ENCODE data around the gene OCSTAMP.

The OCSTAMP gene

DNA sequence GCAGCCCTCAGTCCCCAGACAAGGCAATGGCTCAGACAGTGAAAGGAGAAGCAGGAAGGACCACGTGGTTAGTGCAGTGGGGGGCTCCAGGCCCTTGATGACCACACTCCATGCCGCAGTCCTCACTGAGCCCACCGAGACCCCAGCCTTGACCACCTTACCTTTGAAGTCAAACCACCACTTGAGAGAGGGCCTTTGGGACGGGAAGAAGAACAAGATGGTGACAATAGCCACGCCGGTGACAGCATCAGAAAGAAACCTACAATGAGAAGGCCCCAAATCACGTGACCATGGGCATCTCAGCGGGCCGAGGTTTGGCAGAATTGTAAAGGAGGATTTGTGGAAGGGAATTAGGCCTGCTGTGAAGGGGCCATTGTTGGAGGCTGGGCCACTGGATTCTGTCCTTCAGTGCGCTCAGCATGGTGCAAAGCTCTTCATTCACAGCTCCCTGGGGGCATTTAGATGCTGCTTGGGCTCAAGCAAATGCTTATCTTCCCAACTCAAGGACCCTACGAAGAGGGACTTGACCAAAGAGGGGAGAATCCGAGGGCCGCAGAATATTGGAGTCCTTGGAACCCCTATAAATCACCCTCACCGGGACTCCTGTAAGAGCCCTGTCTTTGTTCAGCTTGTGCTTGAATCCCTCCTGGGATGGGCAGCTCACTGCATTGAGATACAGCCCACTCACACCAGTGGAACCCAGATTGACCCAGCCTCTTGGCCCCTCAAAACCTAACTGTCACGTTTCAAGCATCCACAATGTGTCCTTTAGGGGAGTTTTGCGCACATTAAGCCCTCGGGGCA, 33.2 kb upstream of the OCSTAMP start:
- Histone ChIP-seq H3K4me3 (ENCODE audit: low read length) (no peak overlapping the region), H3K27me3 (replicated peaks; ENCODE audit: control insufficient read depth, insufficient read depth, low read length) (no peaks in the 10 kb centered on the region), H3K36me3 (ENCODE audit: control insufficient read depth, insufficient read depth, low read length, severe bottlenecking) (no peaks in the 10 kb centered on the region), H3K9ac (ENCODE audit: low read length) (no peak overlapping the region), H3K4me1 (ENCODE audit: control insufficient read depth, insufficient read depth, low read length) (peaks cover 8% of the 10 kb centered on the region), H3K9me3 (ENCODE audit: control insufficient read depth, low read length) (no peaks in the 10 kb centered on the region)
- no peak for DNase-seq (ENCODE audit: low read depth)

DNA sequence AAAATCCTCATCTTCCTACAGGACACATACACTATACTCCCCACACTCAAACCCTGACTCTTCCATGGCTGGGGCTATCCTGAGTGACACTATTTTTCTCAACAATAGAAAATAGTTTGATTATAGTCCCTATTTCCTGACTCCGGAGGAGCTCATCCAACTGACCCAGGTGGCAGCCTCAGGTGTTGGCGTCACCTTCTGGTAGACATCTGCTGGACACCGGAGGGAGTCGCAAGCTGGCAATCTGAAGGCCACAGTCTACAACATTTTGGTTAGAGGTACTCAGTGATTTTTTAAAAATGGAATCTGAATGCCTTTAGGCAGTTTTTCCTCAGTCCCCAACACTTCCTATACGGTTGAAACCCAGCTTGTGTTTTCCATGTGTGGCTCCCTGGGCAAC, 32.2 kb upstream of the OCSTAMP start:
- Histone ChIP-seq H3K4me3 (ENCODE audit: low read length) (no peak overlapping the region), H3K27me3 (replicated peaks; ENCODE audit: control insufficient read depth, insufficient read depth, low read length) (no peaks in the 10 kb centered on the region), H3K36me3 (ENCODE audit: control insufficient read depth, insufficient read depth, low read length, severe bottlenecking) (no peaks in the 10 kb centered on the region), H3K9ac (ENCODE audit: low read length) (no peak overlapping the region), H3K9me3 (ENCODE audit: control insufficient read depth, low read length) (no peaks in the 10 kb centered on the region), H3K4me1 (ENCODE audit: control insufficient read depth, insufficient read depth, low read length) (peaks cover 8% of the 10 kb centered on the region)
- no peak for DNase-seq (ENCODE audit: low read depth)

DNA sequence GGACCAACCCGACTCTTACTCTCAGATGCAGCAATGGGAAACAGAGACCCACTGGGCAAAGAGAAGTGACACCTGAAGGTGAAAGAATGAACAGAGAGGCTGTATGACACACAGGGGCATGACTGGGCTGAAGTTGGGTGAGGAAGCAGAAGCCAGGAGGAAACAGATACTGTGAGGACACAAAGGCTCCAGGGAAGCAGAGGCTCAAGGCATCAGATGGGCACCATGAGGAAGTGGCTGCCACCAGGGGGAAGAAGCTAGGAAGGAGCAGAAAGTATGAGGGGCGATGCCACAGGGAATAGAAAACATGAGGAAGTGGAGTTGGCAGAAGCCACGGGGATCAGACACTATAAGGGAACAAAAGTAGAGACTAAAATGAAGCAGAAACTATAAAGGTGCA, 30.9 kb upstream of the OCSTAMP start:
- Histone ChIP-seq H3K36me3 (ENCODE audit: control insufficient read depth, insufficient read depth, low read length, severe bottlenecking) (no peaks in the 10 kb centered on the region), H3K9me3 (ENCODE audit: control insufficient read depth, low read length) (no peaks in the 10 kb centered on the region), H3K9ac (ENCODE audit: low read length) (no peak overlapping the region), H3K4me3 (ENCODE audit: low read length) (no peak overlapping the region), H3K4me1 (ENCODE audit: control insufficient read depth, insufficient read depth, low read length) (peaks cover 8% of the 10 kb centered on the region), H3K27me3 (replicated peaks; ENCODE audit: control insufficient read depth, insufficient read depth, low read length) (no peaks in the 10 kb centered on the region)
- DNase-seq (ENCODE audit: low read depth): no peak

DNA sequence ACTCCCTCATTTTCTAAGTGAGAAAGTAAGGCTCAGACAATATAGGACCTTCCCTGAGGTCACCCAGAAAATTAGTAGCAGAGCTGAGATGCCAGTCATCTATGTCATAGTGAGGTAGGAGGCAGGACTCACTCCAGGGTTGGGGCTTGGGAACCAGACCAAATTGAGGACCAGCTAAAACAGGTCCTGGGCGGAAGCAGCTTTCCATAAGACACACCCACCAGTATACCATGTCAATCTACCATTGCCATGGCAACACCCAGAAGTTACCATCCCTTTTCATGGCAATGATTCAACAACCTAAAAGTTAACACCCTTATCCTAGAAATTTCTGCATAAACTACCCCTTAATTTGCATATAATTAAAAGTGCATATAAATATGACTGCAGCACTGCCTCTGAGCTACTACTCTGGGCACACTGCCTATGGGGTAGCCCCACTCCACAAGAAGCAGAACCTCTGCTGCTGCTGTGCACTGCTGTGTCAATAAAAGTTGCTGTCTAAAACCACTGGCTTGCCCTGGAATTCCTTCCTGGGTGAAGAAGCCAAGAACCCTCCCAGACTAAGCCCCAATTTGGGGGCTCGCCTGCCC, 30.3 kb upstream of the OCSTAMP start:
- Histone ChIP-seq H3K36me3 (ENCODE audit: control insufficient read depth, insufficient read depth, low read length, severe bottlenecking) (no peaks in the 10 kb centered on the region), H3K27me3 (replicated peaks; ENCODE audit: control insufficient read depth, insufficient read depth, low read length) (no peaks in the 10 kb centered on the region), H3K9ac (ENCODE audit: low read length) (no peak overlapping the region), H3K4me1 (ENCODE audit: control insufficient read depth, insufficient read depth, low read length) (peaks cover 8% of the 10 kb centered on the region), H3K9me3 (ENCODE audit: control insufficient read depth, low read length) (no peaks in the 10 kb centered on the region), H3K4me3 (ENCODE audit: low read length) (no peak overlapping the region)
- no peak for DNase-seq (ENCODE audit: low read depth)

DNA sequence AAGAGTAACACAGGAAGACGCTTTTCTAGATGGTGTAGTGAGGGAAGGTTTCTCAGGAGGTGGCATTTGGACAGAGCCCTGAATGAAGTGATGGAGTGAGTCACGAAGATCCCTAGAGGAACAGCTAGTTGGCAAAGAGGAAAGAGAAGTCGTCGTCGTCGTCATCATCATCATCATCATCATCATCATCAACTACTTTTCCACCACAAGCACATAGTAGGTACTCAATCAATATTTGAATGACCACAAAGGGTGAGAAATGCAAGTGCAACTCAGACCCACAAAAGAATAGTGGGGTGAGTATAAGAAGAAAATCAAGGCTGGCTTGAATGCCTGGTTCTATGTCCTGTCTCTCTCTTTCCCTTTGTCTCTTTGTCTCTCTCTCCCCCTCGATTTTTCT, 28.3 kb upstream of the OCSTAMP start:
- no peaks in the 10 kb centered on the region for H3K36me3 ChIP-seq (ENCODE audit: control insufficient read depth, insufficient read depth, low read length, severe bottlenecking)
- peaks cover 8% of the 10 kb centered on the region for H3K4me1 ChIP-seq (ENCODE audit: control insufficient read depth, insufficient read depth, low read length)
- no peak overlapping the region for H3K9ac ChIP-seq (ENCODE audit: low read length)
- no peaks in the 10 kb centered on the region for H3K9me3 ChIP-seq (ENCODE audit: control insufficient read depth, low read length)
- no peaks in the 10 kb centered on the region for H3K27me3 ChIP-seq (replicated peaks; ENCODE audit: control insufficient read depth, insufficient read depth, low read length)
- no peak for DNase-seq (ENCODE audit: low read depth)
- no peak overlapping the region for H3K4me3 ChIP-seq (ENCODE audit: low read length)

GRCh38 chr20:46576774-46577395, 26.4 kb upstream of the OCSTAMP start:
- H3K4me1 ChIP-seq (ENCODE audit: control insufficient read depth, insufficient read depth, low read length): peaks cover 8% of the 10 kb centered on the region
- H3K36me3 ChIP-seq (ENCODE audit: control insufficient read depth, insufficient read depth, low read length, severe bottlenecking): no peaks in the 10 kb centered on the region
- DNase-seq (ENCODE audit: low read depth): no peak
- H3K9me3 ChIP-seq (ENCODE audit: control insufficient read depth, low read length): no peaks in the 10 kb centered on the region
- no peak overlapping the region for H3K4me3 ChIP-seq (ENCODE audit: low read length)
- H3K9ac ChIP-seq (ENCODE audit: low read length): no peak overlapping the region
- no peaks in the 10 kb centered on the region for H3K27me3 ChIP-seq (replicated peaks; ENCODE audit: control insufficient read depth, insufficient read depth, low read length)

- Histone ChIP-seq H3K4me1 (ENCODE audit: control insufficient read depth, insufficient read depth, low read length) (peaks cover 8% of the 10 kb centered on the region), H3K4me3 (ENCODE audit: low read length) (no peak overlapping the region), H3K36me3 (ENCODE audit: control insufficient read depth, insufficient read depth, low read length, severe bottlenecking) (no peaks in the 10 kb centered on the region), H3K9ac (ENCODE audit: low read length) (no peak overlapping the region), H3K27me3 (replicated peaks; ENCODE audit: control insufficient read depth, insufficient read depth, low read length) (no peaks in the 10 kb centered on the region), H3K9me3 (ENCODE audit: control insufficient read depth, low read length) (no peaks in the 10 kb centered on the region)
- no peak for DNase-seq (ENCODE audit: low read depth)
Measured at GRCh38 chr20:46575937-46576461, 25.5 kb upstream of the OCSTAMP start.

DNA sequence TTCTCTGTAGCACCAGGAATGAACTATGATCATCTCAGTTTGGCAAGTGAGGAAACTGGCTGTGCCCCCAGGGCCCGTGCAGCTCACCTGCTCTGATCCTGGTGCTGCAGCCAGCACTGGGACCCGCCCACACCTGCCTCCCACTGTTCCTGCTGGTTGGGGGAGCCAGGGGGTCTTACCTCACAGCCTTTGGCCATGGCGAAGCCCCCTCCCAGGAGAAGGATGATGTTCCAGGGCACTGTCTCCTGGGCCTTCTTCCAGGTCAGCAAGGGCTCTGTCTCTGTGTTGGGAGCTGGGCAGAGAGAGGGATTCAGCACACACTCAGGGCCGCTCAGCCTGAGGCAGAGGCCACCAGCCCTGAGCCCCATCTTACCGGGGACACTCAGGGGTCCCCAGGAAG, 24.9 kb upstream of the OCSTAMP start:
- Histone ChIP-seq H3K9ac (ENCODE audit: low read length) (no peak overlapping the region), H3K4me1 (ENCODE audit: control insufficient read depth, insufficient read depth, low read length) (peaks cover 8% of the 10 kb centered on the region), H3K9me3 (ENCODE audit: control insufficient read depth, low read length) (no peaks in the 10 kb centered on the region), H3K4me3 (ENCODE audit: low read length) (no peak overlapping the region), H3K27me3 (replicated peaks; ENCODE audit: control insufficient read depth, insufficient read depth, low read length) (no peaks in the 10 kb centered on the region), H3K36me3 (ENCODE audit: control insufficient read depth, insufficient read depth, low read length, severe bottlenecking) (no peaks in the 10 kb centered on the region)
- DNase-seq (ENCODE audit: low read depth): no peak

GRCh38 chr20:46573788-46574584, 23.5 kb upstream of the OCSTAMP start:
- Histone ChIP-seq H3K4me1 (ENCODE audit: control insufficient read depth, insufficient read depth, low read length) (peaks cover 2% of the 10 kb centered on the region), H3K9ac (ENCODE audit: low read length) (no peak overlapping the region), H3K36me3 (ENCODE audit: control insufficient read depth, insufficient read depth, low read length, severe bottlenecking) (no peaks in the 10 kb centered on the region), H3K27me3 (replicated peaks; ENCODE audit: control insufficient read depth, insufficient read depth, low read length) (no peaks in the 10 kb centered on the region), H3K4me3 (ENCODE audit: low read length) (no peak overlapping the region), H3K9me3 (ENCODE audit: control insufficient read depth, low read length) (no peaks in the 10 kb centered on the region)
- DNase-seq (ENCODE audit: low read depth): no peak

- Histone ChIP-seq H3K27me3 (replicated peaks; ENCODE audit: control insufficient read depth, insufficient read depth, low read length) (no peaks in the 10 kb centered on the region), H3K36me3 (ENCODE audit: control insufficient read depth, insufficient read depth, low read length, severe bottlenecking) (no peaks in the 10 kb centered on the region), H3K9ac (ENCODE audit: low read length) (no peak overlapping the region), H3K9me3 (ENCODE audit: control insufficient read depth, low read length) (no peaks in the 10 kb centered on the region), H3K4me1 (ENCODE audit: control insufficient read depth, insufficient read depth, low read length) (peaks cover 9% of the 10 kb centered on the region), H3K4me3 (ENCODE audit: low read length) (no peak overlapping the region)
- DNase-seq (ENCODE audit: low read depth): no peak
Measured at GRCh38 chr20:46573234-46573633, 22.8 kb upstream of the OCSTAMP start.

DNA sequence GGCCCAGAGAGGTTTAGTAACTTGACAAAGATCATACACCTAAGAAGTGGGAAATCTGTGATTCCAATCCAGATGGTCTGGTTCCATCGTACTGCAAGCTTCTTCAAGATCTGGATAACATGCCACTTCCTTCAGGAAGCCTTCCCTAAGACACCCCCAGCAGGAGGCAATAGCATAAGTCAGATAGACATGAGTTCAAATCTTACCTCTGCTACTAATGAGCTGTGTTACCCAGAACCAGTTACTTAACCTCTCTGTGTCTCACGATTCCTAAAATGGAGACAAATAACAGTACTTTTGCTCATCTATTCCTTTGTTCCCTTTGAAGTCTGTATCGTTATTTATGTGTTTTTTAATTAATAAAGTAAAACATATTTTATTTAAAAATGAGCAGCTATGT, 22.3 kb upstream of the OCSTAMP start:
- H3K9me3 ChIP-seq (ENCODE audit: control insufficient read depth, low read length): no peaks in the 10 kb centered on the region
- H3K36me3 ChIP-seq (ENCODE audit: control insufficient read depth, insufficient read depth, low read length, severe bottlenecking): no peaks in the 10 kb centered on the region
- no peaks in the 10 kb centered on the region for H3K27me3 ChIP-seq (replicated peaks; ENCODE audit: control insufficient read depth, insufficient read depth, low read length)
- H3K4me3 ChIP-seq (ENCODE audit: low read length): no peak overlapping the region
- peaks cover 9% of the 10 kb centered on the region for H3K4me1 ChIP-seq (ENCODE audit: control insufficient read depth, insufficient read depth, low read length)
- DNase-seq (ENCODE audit: low read depth): no peak
- no peak overlapping the region for H3K9ac ChIP-seq (ENCODE audit: low read length)
